ENCODE measurements around the gene TRAT1. TPM values are rescaled to one million over a fixed set of nuclear protein-coding genes. Genes with fewer than 3 reads are reported as not detected.

The TRAT1 gene
- total RNA-seq, 4 donors from 2014 or later = not detected

DNA sequence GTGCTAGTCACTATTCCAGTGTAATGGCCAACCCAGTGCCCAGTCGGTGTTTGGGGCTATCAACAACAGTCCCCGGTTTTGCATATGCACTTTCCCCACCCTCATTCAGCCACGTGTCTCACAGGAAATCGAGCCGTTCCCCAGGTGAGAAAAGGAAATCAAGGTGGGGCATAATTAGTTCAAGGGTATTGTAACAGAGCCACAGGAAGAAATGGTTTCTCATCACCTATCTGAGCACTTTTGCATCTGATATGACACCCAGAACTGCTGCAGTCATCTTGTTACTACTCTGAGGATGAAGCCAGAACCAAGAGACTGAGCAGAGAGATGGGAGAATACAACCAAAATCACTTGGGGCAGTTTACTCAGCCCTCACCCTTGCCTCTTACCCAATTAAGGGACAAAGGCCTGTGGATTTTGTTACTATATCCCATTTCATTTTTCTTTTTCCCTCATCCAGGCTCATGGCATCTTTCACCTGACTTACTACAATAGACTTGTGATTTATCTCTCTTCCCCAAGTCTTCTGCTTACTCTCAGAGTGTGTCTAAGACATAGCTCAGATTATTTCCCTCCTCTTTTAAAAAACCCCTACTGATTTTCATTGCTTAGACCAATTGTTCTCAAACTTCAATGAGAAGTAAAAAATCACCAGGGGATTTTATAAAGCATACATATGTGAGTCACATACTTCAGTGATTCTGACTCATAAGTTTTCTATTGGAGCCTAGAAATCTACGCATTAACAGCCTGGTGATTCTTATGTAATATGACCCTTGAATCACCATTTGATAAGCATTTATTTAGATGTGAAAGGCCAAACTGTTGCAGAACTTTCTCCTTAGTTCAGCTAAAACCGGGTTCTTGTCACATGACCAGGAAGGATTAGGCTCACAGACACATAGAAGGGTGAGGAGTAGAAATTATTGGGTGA, 40.5 kb downstream of the TRAT1 start:
- intact Hi-C loops (cut with DNase I; ENCODE audit: low total_unique reads) = no loop called here
- TF ChIP-seq, protein P1, sequence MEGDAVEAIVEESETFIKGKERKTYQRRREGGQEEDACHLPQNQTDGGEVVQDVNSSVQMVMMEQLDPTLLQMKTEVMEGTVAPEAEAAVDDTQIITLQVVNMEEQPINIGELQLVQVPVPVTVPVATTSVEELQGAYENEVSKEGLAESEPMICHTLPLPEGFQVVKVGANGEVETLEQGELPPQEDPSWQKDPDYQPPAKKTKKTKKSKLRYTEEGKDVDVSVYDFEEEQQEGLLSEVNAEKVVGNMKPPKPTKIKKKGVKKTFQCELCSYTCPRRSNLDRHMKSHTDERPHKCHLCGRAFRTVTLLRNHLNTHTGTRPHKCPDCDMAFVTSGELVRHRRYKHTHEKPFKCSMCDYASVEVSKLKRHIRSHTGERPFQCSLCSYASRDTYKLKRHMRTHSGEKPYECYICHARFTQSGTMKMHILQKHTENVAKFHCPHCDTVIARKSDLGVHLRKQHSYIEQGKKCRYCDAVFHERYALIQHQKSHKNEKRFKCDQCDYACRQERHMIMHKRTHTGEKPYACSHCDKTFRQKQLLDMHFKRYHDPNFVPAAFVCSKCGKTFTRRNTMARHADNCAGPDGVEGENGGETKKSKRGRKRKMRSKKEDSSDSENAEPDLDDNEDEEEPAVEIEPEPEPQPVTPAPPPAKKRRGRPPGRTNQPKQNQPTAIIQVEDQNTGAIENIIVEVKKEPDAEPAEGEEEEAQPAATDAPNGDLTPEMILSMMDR (IDR thresholded peaks at IDR 0.05) = no peak
- no peak for TF ChIP-seq POLR2A (IDR thresholded peaks at IDR 0.05)

DNA sequence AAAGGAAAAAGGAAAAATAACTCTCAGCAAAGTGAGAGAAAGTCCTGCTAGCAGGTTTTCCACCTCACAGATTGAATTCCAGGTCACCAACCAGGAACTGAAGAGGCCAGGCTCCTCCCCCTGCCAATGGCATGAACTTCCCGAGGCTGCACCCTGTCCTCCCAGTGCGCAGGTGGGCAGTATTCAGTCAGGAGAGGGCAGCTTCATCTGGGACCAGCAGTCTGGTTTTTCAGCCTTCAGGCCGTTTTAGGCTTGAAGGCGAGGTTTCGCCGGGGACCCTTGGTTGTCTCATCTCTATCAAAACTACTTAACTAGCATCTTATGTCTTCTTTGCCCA, 41.2 kb downstream of the TRAT1 start:
- WGBS, 2 donors = 84 to 91% methylated on average over 6 of the region's 6 CpGs
- intact Hi-C loops (cut with DNase I; ENCODE audit: low total_unique reads) = no loop called here
- no peak overlapping the region for H3K4me3 ChIP-seq (ENCODE audit: low read depth, poor library complexity, severe bottlenecking)

More for the DNA sequence above, 40.5 kb downstream of the TRAT1 start:
- 38 to 54% methylated on average over 7 of the region's 7 CpGs for WGBS, 2 donors
- DNase-seq (ENCODE audit: low spot score in 2 of 2) = no peak
- no peak overlapping the region for H3K4me3 ChIP-seq (ENCODE audit: low read depth, poor library complexity, severe bottlenecking)

DNA sequence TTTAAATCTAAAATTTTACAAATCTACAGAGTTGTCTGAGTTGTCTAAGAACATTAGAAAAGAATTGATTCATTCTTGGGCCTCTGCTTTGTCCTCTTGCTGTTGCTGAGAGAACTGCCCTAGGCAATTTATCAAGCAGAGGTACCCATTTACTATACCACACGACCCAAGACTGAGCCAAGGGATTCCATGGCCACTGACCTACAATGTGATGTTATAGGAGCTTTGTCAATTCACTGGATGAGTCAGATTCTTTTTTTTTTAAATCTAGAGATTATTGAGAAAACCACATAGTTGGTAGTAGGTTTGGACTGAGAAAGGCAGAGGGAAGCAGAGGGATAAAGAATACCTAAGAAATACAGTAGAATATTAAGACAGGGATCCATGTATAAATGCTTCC, 55.3 kb downstream of the TRAT1 start:
- no peak for DNase-seq (ENCODE audit: low spot score in 2 of 2)
- H3K4me3 ChIP-seq (ENCODE audit: low read depth, poor library complexity, severe bottlenecking) = no peak overlapping the region
- 17 to 34% methylated on average over 1 of the region's 1 CpG for WGBS, 2 donors
- intact Hi-C loops (cut with DNase I; ENCODE audit: low total_unique reads) = no loop called here
- TF ChIP-seq POLR2A (IDR thresholded peaks at IDR 0.05) = no peak
- TF ChIP-seq, protein P1 (IDR thresholded peaks at IDR 0.05) = no peak

More for the DNA sequence above, 41.2 kb downstream of the TRAT1 start:
- no peak for DNase-seq (ENCODE audit: low spot score in 2 of 2)
- no peak for TF ChIP-seq POLR2A (IDR thresholded peaks at IDR 0.05)
- TF ChIP-seq, protein P1 (IDR thresholded peaks at IDR 0.05) = no peak

DNA sequence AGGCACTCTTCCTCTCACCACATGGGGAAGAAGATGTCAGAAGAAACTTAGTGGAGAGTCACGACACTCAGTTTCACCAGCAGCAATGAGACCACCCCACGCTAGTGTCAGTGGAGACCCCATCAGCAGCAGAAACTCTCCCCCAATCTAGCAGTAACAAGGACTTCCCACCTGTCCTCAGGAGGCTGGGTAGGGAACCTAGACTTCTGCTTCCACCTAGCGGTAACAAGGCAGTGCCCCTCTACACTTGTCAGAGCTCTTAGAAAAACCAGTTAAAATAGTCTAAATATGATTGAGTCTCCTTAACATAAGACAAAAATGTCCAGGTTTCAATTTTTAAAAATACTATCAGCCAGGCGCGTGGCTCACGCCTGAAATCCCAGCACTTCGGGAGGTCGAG, 57.3 kb downstream of the TRAT1 start:
- WGBS, 2 donors = 84 to 91% methylated on average over 8 of the region's 8 CpGs
- intact Hi-C loops (cut with DNase I; ENCODE audit: low total_unique reads) = no loop called here
- H3K4me3 ChIP-seq (ENCODE audit: low read depth, poor library complexity, severe bottlenecking) = no peak overlapping the region
- TF ChIP-seq POLR2A (IDR thresholded peaks at IDR 0.05) = no peak
- TF ChIP-seq, protein P1 (IDR thresholded peaks at IDR 0.05) = no peak
- DNase-seq (ENCODE audit: low spot score in 2 of 2) = no peak

DNA sequence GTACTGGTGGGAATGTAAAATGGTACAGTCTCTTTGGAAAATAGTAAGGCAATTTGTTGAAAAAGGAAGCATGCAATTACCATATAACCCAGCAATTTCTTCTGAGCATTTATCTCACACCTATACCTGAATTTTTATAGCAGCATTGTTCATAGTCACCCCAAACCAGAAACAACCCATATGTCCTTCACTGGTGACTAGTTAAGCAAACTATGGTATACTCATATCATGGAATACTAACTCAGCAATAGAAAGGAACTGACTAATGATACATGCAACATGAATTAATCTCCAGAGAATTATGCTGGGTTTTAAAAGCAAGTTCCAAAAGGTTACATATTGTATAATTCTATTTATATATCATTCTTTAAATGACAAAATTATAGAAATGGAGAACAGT, 60.2 kb downstream of the TRAT1 start:
- no peak for DNase-seq (ENCODE audit: low spot score in 2 of 2)
- TF ChIP-seq, protein P1 (IDR thresholded peaks at IDR 0.05) = no peak
- no peak for TF ChIP-seq POLR2A (IDR thresholded peaks at IDR 0.05)
- no peak overlapping the region for H3K4me3 ChIP-seq (ENCODE audit: low read depth, poor library complexity, severe bottlenecking)
- intact Hi-C loops (cut with DNase I; ENCODE audit: low total_unique reads) = no loop called here
